Right ventricle myocardium inferior (tissue), 1 donor: Measurements from ENCODE around the gene RPTOR. TPM values are rescaled to one million over a fixed set of nuclear protein-coding genes. Genes with fewer than 3 reads are reported as not detected.
"Not testable (repeated sequence)": the region's sequence is repeated elsewhere in the genome, so short reads cannot be mapped to it uniquely, and the experiment has no call there.

Experiments
- ATAC-seq: fragments of 200-7000 bp; cut with Tn5 transposase; one replicate; pipeline ENCODE4 v1.9.1; 2020; ENCODE audit warnings: mild to moderate bottlenecking, moderate library complexity
- DNase-seq: peaks from one replicate; pipeline ENCODE4 v3.0.0; 2021; ENCODE audit errors: missing footprints
- intact Hi-C: fragments of 100-400 bp; cut with DNase I; formaldehyde crosslinking; loops from one replicate; pipeline ENCODE4 v1.11.0; 2022
- total RNA-seq: library from RNA; stranded (reverse); fragmentation: NEBNext Ultra II Directional; extraction: Animal tissue kit (Norgen Biotek cat#: 25700); gene quantifications from one replicate; pipeline ENCODE4 v1.2.1, GENCODE V29; 2021
- donor health status: DM: no; HTN: yes; CAD: no; lungs with severe emphysema.

The RPTOR gene
- total RNA-seq, 1 donor from 2014 or later = 18.8 TPM

GRCh38 chr17:80694992-80695912 lies 150.6 kb downstream of the RPTOR start:
- no peak for DNase-seq
- intact Hi-C loops = no loop called here
- ATAC-seq = no peak

GRCh38 chr17:80695979-80696378 lies 151.3 kb downstream of the RPTOR start:
- intact Hi-C loops = no loop called here
- DNase-seq (no peak), ATAC-seq (no peak)

- DNase-seq = no peak
- intact Hi-C loops = no loop called here
- no peak for ATAC-seq
Measured at GRCh38 chr17:80696456-80696855, 151.8 kb downstream of the RPTOR start.

- ATAC-seq (no peak), DNase-seq (no peak)
- intact Hi-C loops = no loop called here
Measured at GRCh38 chr17:80696964-80697363, 152.3 kb downstream of the RPTOR start.

GRCh38 chr17:80698297-80698696 lies 153.7 kb downstream of the RPTOR start:
- DNase-seq = no peak
- no peak for ATAC-seq
- intact Hi-C loops = no loop called here

- intact Hi-C loops, DNase-seq, ATAC-seq: not testable (repeated sequence)
Measured at GRCh38 chr17:80699205-80699604, 154.6 kb downstream of the RPTOR start.

- DNase-seq = no peak
- intact Hi-C loops = no loop called here
- ATAC-seq = no peak
Measured at GRCh38 chr17:80701730-80702129, 157.1 kb downstream of the RPTOR start.

GRCh38 chr17:80702315-80703141 lies 157.9 kb downstream of the RPTOR start:
- DNase-seq (no peak), ATAC-seq (no peak)
- intact Hi-C loops = no loop called here

- no peak for DNase-seq
- no peak for ATAC-seq
- intact Hi-C loops = no loop called here
Measured at GRCh38 chr17:80703142-80703478, 158.5 kb downstream of the RPTOR start.

- no peak for ATAC-seq
- intact Hi-C loops = no loop called here
- DNase-seq = no peak
Measured at GRCh38 chr17:80704381-80704819, 159.8 kb downstream of the RPTOR start.

GRCh38 chr17:80704894-80705293 lies 160.3 kb downstream of the RPTOR start:
- ATAC-seq (no peak), DNase-seq (no peak)
- intact Hi-C loops = no loop called here

GRCh38 chr17:80705988-80706387 lies 161.3 kb downstream of the RPTOR start:
- no peak for DNase-seq
- intact Hi-C loops = no loop called here
- ATAC-seq = no peak

- DNase-seq (no peak), ATAC-seq (no peak)
- intact Hi-C loops = no loop called here
Measured at GRCh38 chr17:80706463-80706867, 161.8 kb downstream of the RPTOR start.

- no peak for DNase-seq
- intact Hi-C loops = no loop called here
- ATAC-seq = no peak
Measured at GRCh38 chr17:80708480-80708879, 163.8 kb downstream of the RPTOR start.

- intact Hi-C loops = no loop called here
- no peak for ATAC-seq
- DNase-seq = no peak
Measured at GRCh38 chr17:80709090-80709695, 164.6 kb downstream of the RPTOR start.

GRCh38 chr17:80710714-80711302 lies 166.2 kb downstream of the RPTOR start:
- intact Hi-C loops = no loop called here
- no peak for DNase-seq

GRCh38 chr17:80712089-80712488 lies 167.5 kb downstream of the RPTOR start:
- intact Hi-C loops = no loop called here
- DNase-seq (no peak), ATAC-seq (no peak)

More at GRCh38 chr17:80710714-80711302, 166.2 kb downstream of the RPTOR start:
- no peak for ATAC-seq

GRCh38 chr17:80712606-80713005 lies 168.0 kb downstream of the RPTOR start:
- DNase-seq (no peak), ATAC-seq (no peak)
- intact Hi-C loops = no loop called here
